Activated T-cell treated with anti-CD3 and anti-CD28 coated beads for 4 hours (primary cell): ENCODE results near the gene PERP.
"Not testable (repeated sequence)": the region's sequence is repeated elsewhere in the genome, so short reads cannot be mapped to it uniquely, and the experiment has no call there.

Experiments
- DNase-seq: peaks from one replicate; pipeline ENCODE4 v3.0.0-alpha.2; 2020

PERP gene

DNA sequence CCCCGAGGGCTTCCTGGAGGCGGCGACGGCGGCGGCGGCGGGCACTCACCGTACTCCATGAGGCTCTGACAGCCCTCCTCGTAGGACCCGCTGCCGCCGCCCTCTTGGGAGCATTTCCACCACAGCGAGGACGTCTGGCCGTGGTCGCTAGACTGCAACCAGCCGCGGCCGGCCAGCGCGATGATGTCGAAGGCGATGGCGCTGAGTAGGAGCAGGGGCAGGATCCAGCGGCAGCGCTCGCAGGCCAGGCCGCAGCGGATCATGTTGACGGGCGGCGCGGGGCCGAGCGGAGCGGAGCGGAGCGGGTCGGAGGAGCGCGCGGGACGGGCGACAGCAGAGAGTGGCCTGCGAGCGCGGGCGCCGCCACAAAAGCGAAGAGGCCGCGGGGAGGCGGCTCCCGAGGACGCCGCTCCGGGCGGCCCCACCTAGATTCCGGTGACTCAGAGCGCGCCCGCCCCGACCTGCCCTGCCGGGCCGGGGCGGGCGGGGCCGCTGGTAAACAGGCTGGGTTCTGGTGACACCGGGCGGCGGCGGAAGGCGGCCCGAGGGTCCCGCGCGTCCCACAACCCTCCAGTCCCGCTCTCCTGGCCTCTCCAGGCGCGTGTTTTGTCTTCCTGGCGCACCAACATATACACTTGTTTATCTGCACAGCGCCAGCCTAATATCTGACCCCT lies at the start of gene PERP:
PERP (minus strand) TSS at position 342 of the 674 bp plus-strand sequence; CDS start at position 263, 79 bp downstream.
- DNase-seq = peak; percentile 56

DNA sequence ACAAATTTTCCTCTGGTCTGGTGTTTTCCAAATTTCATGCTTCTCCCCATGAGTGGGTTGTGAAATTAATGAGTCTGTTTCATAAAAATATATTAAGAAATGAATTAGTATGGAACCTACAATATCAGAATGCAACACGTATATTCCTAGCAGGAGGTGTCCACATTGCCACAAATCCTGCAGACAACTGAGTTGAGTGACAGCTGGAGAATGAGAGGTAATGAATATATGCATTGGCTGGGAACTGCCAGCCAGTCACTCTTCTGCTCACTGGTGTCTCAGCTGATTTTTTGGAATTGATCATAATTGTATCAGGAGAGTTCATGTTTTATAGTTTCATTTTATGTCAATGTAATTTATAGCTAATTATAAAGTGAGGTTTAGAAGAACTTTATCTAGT lies 48.2 kb upstream of the PERP start:
- DNase-seq = no peak

DNA sequence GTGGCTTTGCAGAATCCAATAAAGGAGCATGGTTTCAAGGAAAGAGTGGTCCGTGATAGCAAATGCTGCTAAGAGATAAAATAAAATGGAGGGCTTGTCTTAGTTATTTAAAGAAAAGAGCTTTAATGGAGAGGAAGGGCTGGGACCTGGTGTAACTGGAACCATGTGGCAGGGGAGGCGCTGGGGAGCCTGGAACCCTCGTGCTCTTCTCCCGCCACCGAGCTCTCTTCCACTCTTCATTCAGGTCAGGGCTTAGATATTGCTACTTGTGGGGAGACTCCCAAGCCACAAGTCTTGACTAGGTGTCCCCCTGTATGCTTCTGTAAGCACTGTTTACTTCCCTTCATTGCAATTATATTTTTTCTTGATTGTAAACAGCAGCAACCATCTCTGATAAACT lies 39.3 kb upstream of the PERP start:
- DNase-seq = no peak

DNA sequence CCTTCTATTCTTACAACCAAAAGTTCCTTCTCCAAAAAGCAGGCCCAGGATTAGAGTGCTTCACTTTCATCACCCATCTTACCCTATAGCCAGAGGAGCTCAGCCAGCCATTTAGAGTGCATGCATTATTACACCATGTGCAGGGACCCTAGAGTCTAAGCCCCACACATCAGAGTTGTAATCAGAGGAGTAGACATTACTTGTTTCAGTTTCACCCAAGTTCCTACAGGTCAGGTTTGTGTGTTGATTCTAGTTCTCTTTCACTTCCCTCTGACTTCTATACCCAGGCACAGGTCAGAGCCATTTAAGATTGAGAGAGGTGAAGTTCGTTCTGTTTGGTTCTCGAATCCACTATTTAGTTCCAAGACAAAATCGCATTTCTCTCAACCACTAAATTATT lies 38.2 kb upstream of the PERP start:
- DNase-seq = no peak

DNA sequence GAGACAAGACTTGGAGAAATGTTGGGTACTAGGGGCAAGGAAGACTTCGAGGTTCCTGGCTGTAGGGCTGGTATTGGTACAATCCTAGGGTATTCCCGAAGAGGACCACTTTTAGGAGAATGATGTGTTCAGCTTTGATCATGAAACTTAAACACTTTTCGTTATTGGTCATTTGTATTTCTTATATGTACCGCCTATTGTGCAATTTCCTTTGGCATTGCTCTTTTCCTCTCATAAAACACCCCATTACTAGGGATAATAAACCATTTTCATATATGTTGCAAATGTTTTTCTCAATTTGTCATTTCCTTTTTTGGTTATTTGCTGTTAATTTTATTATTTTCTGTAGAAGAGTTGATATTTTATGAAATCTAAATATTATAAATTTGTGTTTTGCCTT lies 35.6 kb upstream of the PERP start:
- no peak for DNase-seq

DNA sequence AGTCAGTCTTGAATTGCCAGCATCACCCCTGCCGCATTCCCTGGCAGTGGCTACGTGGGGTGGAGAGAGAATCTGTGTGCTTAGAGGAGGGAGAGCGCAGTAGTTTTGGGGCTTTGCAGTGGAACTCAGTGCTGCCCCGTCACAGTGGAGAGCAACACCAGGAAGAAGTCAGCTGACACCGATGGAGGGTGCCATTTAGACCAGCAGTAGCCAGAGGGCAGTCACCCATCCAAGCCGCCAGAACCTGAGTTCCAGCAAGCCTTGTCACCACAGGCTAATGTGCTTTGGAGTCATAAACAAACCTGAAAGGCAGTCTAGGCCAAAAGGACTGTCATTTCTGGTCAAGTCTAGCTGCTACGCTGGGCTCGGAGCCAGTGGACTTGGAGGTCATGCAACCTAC lies 22.0 kb upstream of the PERP start:
- no peak for DNase-seq

DNA sequence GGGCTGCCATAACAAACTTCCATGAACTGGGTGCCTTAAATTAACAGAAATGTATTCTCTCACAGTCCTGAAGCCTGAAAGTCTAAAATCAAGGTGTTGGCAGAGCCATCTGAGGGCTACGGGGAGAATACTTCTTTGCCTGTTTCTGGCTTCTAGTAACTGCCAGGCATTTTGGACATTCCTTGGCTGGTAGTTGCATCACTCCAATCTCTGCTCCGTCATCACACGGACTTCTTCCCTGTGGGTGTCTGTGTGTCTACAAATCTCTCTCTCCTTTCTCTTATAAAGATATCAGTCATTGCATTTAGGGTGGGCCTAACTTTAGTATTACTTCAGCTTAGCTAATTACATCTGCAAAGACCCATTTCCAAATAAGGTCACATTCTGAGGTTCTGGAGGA lies 20.9 kb upstream of the PERP start:
- DNase-seq = no peak

DNA sequence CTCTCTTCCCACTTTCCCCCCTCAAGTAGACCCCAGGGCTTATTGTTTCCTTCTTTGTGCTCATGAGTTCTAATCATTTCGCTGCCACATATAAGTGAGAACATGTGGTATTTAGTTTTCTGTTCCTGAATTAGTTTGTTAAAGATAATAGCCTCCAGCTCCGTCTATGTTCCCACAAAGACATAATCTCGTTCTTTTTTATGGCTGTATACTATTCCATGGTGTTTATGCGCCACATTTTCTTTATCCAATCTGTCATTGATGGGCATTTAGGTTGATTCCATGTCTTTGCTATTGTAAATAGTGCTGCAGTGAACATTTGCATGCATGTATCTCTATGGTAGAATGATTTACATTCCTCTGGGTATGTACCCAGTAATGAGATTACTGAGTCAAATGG lies 16.9 kb upstream of the PERP start:
- DNase-seq = no peak

DNA sequence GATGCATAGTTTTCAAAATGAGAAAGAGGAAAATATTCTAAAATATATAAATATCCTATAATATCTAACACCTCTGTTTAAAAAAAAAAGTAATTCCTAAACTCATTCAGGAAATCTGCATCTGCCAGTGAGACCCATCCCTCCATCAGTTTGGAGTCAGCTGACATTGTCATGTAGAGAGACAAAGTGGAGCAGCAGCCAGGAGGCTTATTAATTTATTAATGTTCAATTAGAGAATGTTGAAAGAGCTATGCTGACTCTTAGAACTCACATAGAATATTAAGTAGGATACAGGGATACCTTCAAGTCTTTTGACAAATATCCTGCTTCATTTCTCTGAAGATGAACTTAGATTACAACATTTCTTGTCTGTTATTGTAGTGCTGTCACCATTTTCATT lies 12.8 kb upstream of the PERP start:
- no peak for DNase-seq

DNA sequence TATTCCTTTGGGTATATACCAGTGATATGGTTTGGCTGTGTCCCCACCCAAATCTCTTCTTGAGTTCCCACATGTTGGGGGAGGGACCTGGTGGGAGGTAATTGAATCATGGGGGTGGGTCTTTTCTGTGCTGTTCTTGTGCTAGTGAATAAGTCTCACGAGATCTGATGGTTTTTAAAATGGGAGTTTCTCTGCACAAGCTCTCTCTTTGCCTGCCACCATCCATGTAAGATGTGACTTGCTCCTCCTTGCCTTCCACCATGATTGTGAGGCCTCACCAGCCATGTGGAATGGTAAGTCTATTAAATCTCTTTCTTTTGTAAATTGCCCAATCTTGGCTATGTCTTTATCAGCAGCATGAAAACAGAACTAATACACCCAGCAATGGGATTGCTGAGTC lies 12.0 kb upstream of the PERP start:
- DNase-seq = not testable (repeated sequence)

DNA sequence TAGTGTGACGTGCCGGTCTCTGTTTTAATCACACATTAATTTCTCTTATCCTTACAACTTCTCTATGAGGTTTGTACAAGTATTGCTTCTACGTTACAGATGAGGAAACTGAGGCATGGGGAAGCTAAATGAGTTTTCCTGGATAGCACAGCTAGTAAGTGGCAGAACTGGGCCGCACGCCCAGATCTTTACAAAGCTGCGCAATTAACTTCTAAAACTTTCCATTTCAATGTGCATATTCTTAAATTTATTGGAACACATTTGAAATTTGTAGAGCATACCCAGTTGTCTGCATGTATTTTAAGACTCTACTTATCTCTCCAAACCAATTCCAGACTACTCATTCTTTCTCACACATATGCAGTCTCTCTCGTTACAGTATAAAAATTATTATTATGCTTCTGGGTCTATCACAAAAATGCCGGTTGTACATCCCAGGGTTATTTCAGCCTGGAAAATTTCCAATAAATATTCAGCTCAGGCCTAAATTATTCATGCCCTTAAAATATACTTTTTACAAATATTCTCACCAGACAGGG lies 10.2 kb upstream of the PERP start:
- no peak for DNase-seq

DNA sequence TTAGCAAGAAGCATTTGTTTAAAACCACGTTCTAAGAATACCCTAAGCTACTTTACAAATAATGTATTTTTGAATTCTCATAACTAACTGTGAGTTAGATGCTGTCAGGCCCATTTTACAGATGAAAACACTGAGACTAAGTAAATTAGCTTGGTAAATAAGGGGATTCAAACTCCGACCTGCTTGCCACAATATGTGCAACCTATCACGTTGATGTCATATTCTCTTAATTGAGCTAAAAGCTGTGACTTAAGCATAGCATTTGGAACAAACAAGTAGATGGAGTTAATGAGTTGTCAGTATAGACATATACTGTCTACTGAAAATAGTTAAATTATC lies 9.4 kb upstream of the PERP start:
- no peak for DNase-seq

DNA sequence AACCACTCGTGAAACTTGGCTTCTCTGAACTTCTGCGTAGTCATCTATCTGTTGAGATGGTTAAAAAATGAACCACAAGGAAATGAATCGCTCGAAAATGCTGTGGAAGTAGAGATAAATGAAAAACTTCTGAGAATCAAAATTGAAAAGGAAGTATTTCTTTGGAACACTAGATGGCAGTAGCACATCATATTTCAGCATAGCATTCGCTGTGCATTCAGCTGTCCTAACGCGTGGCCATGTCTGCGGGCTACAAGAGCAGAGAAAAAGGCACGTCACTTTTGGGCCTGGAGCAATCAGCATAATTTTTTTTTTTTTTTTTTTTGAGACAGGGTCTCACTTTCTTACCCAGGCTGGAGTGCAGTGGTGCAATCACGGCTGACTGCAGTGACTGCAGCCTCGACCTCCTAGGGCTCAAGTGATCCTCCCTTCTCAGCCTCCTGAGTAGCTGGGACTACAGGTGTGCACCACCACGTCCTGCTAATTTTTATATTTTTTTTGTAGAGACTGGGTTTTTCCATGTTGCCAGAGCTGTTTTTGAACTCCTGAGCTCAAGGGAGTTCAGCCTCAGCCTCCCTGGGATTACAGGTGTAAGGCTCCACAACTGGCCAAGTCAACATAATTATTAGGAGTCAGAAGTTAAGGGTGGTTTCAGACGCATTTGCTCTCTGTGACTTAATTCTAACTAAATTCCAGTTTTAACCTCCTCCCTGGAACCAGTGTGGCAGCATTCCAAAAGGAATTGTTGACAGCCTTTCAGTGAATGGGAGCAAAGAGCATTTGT lies 8.8 kb upstream of the PERP start:
- no peak for DNase-seq

DNA sequence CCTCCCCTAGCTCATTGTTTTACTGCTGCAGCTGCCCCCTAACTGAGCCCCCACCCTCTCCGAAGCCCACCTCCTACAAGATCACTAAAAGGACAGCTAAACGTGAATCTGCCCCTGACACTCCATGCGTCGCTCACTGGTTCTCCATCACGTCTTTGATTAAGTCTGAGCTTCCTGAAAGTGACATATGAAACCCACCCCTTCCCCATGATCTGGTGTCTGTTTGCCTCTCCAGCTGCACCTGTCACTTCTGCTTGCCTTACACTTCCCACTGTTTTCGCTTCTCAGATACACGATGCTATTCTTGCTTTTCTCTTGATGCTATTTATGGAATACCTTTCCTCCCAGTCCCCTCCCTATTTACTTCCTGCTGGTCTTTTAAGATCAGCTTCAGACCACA lies 8.0 kb upstream of the PERP start:
- no peak for DNase-seq

DNA sequence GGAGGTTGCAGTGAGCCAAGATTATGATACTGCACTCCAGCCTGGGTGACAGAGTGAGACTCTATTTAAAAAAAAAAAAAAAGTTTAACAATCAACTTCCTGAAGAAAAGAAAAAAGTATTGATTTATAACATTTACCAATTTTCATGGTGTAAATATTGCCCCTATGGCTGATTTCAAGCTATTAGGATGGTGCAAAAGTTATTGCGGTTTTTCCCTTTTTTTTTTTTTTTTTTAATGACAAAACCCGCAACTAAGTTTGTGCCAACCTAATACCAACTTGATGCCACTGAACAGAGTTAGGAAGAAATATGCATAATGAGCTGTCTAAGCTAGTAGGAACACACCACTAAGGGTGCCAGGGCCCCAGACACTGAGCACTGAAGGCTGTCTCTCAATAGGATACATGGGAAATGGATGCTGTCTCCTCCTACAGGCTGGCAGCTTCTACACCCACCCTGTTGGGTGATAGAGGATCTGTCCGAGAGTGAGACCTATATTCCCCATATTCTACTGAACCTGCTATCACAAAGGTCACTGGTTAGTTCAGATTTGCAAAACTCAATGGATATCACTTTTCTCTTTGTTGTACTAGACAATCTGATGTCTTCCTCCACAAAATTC lies 6.5 kb upstream of the PERP start:
- no peak for DNase-seq

DNA sequence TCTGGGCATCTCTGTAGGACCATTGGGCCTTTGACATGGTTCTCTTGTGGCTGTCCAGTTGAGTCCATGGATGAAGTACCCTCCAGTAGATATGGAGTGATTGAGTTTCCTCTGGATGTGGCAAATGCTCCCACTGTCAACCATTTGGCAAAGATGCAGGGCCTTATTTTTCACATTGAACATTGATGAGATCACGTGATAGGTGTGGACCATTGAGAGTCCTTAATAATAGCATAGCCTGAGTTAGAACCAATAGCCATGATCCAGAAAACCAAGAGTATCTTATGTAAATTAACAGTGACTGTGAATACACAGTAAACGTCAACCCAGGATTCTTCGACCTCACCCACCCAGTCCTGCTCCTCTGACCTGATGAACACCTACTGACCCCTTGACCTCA lies 3.0 kb upstream of the PERP start:
- no peak for DNase-seq

DNA sequence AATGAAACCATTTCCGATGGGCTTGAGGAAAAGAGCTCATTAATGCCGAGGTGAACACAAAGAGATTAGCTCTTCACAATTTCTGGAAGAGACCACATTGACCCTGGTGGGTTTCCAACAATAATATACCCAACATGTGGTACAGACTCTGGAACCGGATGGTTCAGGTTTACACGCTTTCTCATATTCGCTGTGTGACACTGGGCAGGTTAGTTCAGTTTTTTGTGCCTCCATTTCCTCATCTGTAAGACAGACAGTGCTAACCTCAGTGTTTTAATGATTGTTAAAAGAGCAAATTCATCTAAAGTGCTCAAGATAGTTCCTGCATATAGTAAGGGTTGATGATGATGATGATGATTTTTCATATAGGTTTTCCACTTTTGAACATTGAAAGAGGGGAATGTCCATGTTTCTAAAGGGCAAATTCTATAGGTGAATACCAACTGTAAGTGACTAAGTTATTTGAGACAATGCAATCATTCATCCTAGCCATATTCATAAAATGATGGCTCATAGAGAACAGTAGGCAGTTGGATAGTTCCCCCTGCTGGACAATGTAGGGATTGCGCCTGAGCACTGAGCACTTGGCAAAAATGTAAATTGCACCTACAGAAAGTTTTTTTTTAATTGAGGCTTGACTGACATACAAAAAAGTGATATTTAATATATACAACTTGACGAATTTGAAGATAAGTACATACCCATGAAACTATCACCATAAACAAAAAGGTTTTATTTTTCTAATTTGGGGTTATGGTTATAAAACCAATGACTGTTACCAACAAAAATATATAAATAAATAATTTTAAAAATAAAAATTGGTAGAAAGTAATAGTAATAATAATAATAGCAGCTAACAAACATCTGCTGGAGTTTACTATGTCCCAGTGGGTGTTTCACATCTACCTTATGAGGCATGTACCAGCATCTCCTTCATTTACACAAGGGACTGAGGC lies 2.1 kb upstream of the PERP start:
- DNase-seq = peak; percentile 70

DNA sequence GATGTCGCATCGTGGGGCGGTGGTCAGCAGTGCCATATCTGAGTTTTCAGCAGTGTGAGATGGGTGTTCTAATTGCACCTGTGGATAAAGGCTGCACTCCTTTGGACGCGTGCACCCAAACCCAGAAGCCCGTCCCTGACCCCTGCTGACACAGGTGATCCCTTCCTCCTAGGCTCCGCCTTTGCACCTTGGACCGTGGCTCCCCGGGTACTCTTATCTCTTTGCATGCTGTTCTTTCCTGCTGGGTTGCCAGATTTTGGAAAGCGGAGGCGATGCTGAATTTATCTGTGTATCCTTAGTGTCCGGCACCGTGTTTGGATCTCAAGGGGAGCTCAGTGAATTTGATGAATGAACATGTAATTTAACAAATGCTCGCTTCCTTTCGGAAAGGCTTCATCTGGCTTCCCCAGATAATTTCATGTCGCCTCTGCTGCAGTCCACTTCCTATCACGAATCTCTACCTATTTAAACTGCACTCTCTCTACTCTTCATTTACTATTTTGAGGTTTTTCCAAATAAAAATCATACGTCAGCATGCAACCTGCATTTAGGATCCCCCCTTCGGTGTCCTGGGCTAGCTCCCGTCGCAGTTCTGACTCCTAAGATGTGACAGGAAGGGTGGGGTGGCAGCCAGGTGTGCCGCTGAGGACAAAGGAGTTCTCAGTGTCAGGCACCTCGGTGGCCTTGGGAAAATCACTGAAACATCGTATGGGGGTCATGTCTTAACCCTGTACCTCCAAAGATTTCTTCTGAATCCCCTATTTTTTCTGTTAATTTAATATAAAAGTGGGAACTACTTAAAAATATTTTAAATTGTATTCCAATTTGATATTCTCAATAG lies 753 bp upstream of the PERP start:
- DNase-seq = no peak

DNA sequence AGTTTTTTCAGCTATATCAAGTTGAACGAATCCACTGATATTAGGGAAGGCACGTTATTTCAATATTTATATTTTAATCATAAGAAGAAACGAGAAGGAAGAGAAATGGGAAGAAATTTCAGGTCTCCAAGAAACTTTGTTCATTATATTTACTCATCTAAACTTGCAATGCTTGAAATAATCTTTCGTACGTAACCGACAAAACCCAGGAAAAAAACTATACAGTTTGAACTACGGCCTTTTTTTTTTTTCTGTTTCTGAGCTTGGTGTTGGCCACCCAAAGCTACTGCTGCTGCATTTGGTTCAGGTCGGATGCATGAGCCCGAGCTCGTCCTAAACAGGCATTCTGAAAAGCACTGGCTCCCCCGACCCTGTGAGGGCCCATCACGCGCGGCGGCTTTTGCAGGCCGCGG lies 548 bp downstream of the PERP start:
- no peak for DNase-seq

DNA sequence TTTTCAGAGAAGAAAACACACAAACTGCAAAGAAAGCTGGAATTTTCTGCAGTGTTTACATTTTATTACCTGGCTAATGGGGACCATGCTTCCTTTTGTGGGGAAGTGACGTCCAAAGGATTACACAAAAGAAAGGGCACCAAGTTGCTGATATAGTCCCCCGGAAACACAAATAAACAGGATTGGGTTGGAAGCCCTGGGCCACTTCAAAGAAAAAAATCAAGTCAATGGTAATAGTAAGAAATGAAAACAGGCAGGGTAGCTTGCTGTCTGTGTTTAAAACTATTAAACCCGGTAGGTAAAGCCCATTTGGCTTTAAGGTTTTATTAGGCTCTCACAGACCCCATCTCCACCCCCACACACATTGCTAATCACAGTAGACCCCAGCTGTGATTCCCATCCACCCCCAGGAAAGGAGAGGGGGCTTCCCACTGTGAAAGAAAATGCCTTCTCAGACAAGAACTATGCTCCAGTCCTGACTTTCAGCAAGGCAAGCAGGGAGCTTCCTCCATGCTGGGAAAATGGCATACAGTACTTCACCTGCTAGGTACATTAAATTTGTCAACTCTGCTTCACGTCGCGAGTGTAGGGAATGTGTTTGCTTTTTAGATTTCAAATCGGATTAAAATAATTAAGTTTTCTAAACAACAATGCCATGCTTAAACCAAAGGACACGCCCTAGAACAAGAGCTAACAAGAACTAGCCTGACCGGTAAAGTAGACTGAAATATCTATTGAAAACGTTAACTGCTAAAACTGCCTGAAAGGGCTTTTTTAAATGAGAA lies 1.1 kb downstream of the PERP start:
- DNase-seq = no peak

DNA sequence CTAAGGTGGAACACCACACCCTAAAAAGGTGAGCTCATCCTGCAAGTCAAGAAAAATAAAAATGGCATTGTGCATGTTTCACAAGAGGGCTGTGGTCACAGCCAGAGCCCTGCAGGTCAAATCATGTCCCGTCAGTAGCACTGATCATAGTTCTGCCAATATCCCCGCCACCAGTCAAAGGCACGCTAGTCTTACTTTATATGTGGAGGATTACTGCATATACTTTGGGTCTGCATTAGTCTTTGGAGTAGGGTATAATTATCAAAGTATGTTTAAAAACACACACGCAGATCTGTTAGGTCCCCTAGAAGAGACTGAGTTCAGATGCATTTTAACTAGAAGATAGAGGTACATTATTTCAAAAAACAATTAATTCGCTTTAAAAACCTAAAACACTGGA lies 1.8 kb downstream of the PERP start:
- DNase-seq = no peak
